HEK293T (cell line): Measurements from ENCODE around the gene KANSL1.

Experiments used
- BHLHE40 ChIP-seq: fragments of 450-650 bp; IDR thresholded peaks from 2 replicates; pipeline ENCODE4 v1.6.1; 2016; ENCODE audit warnings: mild to moderate bottlenecking, moderate library complexity, borderline replicate concordance
- HDGF ChIP-seq: fragments of 450-650 bp; IDR thresholded peaks from 2 replicates; pipeline ENCODE4 v1.6.1; 2017; ENCODE audit warnings: antibody characterized with exemption, borderline replicate concordance

DNA sequence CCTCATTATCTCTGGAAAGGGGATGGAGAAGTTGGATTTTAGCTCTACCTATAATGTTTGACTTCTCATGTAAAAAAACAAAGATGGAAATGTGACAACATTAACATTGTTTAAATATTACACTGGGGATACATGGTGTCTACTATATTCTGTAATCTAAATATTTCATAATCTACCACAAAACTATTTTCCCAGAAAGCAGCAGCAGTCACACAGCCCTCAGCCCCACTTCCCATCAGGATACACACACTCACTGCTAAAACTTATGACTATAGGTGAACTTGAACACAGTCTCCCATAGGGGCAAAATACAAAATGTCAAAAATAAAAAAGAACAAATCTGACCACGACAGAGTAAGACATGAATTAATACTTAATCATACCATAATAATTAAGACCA lies 95.7 kb downstream of the KANSL1 start:
- TF ChIP-seq HDGF: no peak
- no peak for TF ChIP-seq BHLHE40
